T-helper 1 cell treated with Interleukin-12 subunit alpha and Interleukin-12 subunit beta and Interleukin-4 antibody, amounts not matched to agents 30 ng/mL and 1 ng/mL, for 36 hours (primary cell): ENCODE results near the gene NTNG2. TPM values are rescaled to one million over a fixed set of nuclear protein-coding genes. Genes with fewer than 3 reads are reported as not detected.

Experiments
- intact Hi-C: fragments of 100-400 bp; cut with micrococcal nuclease; formaldehyde crosslinking; loops from one replicate; pipeline ENCODE4 v1.15.1; 2024
- total RNA-seq: library from RNA; stranded (reverse); gene quantifications from 2 replicates; pipeline ENCODE4 v1.2.3, GENCODE V29; 2022

Gene NTNG2
- total RNA-seq, 1 donor from 2014 or later: 10.1 TPM

- intact Hi-C loops: loop anchor here (1.0 to 10.0 kb wide), 5 partner anchors 66 to 895 kb away; partner anchors contain the start of genes FAM78A, TSC1 and TTF1
These were observed 8.0 kb downstream of the NTNG2 start for GRCh38 chr9:132169672-132170392.

GRCh38 chr9:132171702-132172101 is 9.8 kb downstream of the NTNG2 start:
- intact Hi-C loops: no loop called here

- intact Hi-C loops: no loop called here
These were observed 10.3 kb downstream of the NTNG2 start for GRCh38 chr9:132172185-132172584.

- intact Hi-C loops: no loop called here
These were observed 13.6 kb downstream of the NTNG2 start for GRCh38 chr9:132175431-132175830.

GRCh38 chr9:132176338-132176737 is 14.5 kb downstream of the NTNG2 start:
- intact Hi-C loops: no loop called here

- intact Hi-C loops: no loop called here
These were observed 20.0 kb downstream of the NTNG2 start for GRCh38 chr9:132181796-132182313.

- intact Hi-C loops: no loop called here
These were observed 20.6 kb downstream of the NTNG2 start for GRCh38 chr9:132182314-132183091.

GRCh38 chr9:132183134-132183533 is 21.3 kb downstream of the NTNG2 start:
- intact Hi-C loops: no loop called here

- intact Hi-C loops: no loop called here
These were observed 21.9 kb downstream of the NTNG2 start for GRCh38 chr9:132183715-132184114.

- intact Hi-C loops: no loop called here
These were observed 22.3 kb downstream of the NTNG2 start for GRCh38 chr9:132184124-132184523.

- intact Hi-C loops: no loop called here
These were observed 23.5 kb downstream of the NTNG2 start for GRCh38 chr9:132185073-132186009.

GRCh38 chr9:132187121-132187620 is 25.3 kb downstream of the NTNG2 start:
- intact Hi-C loops: no loop called here

- intact Hi-C loops: no loop called here
These were observed 29.1 kb downstream of the NTNG2 start for GRCh38 chr9:132190966-132191365.

- intact Hi-C loops: no loop called here
These were observed 30.9 kb downstream of the NTNG2 start for GRCh38 chr9:132192728-132193127.

GRCh38 chr9:132193227-132194124 is 31.6 kb downstream of the NTNG2 start:
- intact Hi-C loops: no loop called here

- intact Hi-C loops: no loop called here
These were observed 32.6 kb downstream of the NTNG2 start for GRCh38 chr9:132194508-132194907.

- intact Hi-C loops: no loop called here
These were observed 35.5 kb downstream of the NTNG2 start for GRCh38 chr9:132197315-132197714.

GRCh38 chr9:132197856-132198550 is 36.1 kb downstream of the NTNG2 start:
- intact Hi-C loops: no loop called here

GRCh38 chr9:132199056-132199455 is 37.2 kb downstream of the NTNG2 start:
- intact Hi-C loops: no loop called here
